ENCODE data around the gene GRB2. TPM values are rescaled to one million over a fixed set of nuclear protein-coding genes. Genes with fewer than 3 reads are reported as not detected.

GRB2 gene
- total RNA-seq, 1 donor from 2014 or later, result 65.7 TPM

- intact Hi-C loops (cut with DNase I), result no loop called here
- Histone ChIP-seq H3K27me3 (no peaks in the 10 kb centered on the region), H3K4me1 (peaks cover 8 to 59% of the 10 kb centered on the region in 2 donors), H3K9me3 (no peaks in the 10 kb centered on the region), H3K4me3 (no peak overlapping the region), H3K36me3 (no peaks in the 10 kb centered on the region), H3K27ac (no peak overlapping the region)
- TF ChIP-seq, protein P1, sequence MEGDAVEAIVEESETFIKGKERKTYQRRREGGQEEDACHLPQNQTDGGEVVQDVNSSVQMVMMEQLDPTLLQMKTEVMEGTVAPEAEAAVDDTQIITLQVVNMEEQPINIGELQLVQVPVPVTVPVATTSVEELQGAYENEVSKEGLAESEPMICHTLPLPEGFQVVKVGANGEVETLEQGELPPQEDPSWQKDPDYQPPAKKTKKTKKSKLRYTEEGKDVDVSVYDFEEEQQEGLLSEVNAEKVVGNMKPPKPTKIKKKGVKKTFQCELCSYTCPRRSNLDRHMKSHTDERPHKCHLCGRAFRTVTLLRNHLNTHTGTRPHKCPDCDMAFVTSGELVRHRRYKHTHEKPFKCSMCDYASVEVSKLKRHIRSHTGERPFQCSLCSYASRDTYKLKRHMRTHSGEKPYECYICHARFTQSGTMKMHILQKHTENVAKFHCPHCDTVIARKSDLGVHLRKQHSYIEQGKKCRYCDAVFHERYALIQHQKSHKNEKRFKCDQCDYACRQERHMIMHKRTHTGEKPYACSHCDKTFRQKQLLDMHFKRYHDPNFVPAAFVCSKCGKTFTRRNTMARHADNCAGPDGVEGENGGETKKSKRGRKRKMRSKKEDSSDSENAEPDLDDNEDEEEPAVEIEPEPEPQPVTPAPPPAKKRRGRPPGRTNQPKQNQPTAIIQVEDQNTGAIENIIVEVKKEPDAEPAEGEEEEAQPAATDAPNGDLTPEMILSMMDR (IDR thresholded peaks at IDR 0.05), result no peak
- no peak for DNase-seq (ENCODE audit: low spot score in 2 of 2)
Observed at GRCh38 chr17:75365009-75365930, 40.2 kb downstream of the GRB2 start.

GRCh38 chr17:75364078-75364477 is 41.4 kb downstream of the GRB2 start:
- no peak overlapping the region for H3K4me3 ChIP-seq

GRCh38 chr17:75361996-75362395 is 43.5 kb downstream of the GRB2 start:
- intact Hi-C loops (cut with DNase I), result loop anchor here (5.0 kb wide), 1 partner anchor 35 kb away; no protein-coding TSS in a partner anchor
- peaks cover 5 to 47% of the 10 kb centered on the region in 2 donors for H3K4me1 ChIP-seq
- TF ChIP-seq, protein P1 (IDR thresholded peaks at IDR 0.05), result no peak

More at GRCh38 chr17:75364078-75364477, 41.4 kb downstream of the GRB2 start:
- Histone ChIP-seq H3K36me3 (no peaks in the 10 kb centered on the region), H3K27me3 (no peaks in the 10 kb centered on the region), H3K27ac (no peak overlapping the region), H3K4me1 (peaks cover 5 to 49% of the 10 kb centered on the region in 2 donors), H3K9me3 (no peaks in the 10 kb centered on the region)
- intact Hi-C loops (cut with DNase I), result loop anchor here (5.0 kb wide), 1 partner anchor 33 kb away; no protein-coding TSS in a partner anchor
- DNase-seq (ENCODE audit: low spot score in 2 of 2), result no peak
- TF ChIP-seq, protein P1 (IDR thresholded peaks at IDR 0.05), result no peak

DNA sequence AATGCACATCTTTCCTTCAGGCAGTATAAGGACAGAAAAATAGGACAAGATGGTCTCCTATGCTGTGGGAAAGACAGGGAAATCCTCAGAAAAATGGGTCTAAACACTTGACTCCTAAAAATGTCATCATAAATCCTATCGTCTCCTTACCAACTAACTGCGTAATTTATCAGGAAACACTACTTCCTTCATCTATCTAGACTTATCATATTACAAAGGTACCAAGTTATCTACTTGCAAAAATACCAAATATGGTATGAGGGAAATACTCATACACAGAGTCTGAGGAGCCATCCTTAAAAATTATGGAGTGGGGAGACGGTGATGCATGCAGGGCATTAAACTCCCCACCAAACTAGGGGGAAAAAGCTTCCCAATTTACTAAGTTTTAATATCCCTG is 44.1 kb downstream of the GRB2 start:
- DNase-seq (ENCODE audit: low spot score in 2 of 2), result no peak
- Histone ChIP-seq H3K27ac (no peak overlapping the region), H3K36me3 (no peaks in the 10 kb centered on the region), H3K27me3 (no peaks in the 10 kb centered on the region), H3K4me3 (no peak overlapping the region), H3K9me3 (no peaks in the 10 kb centered on the region), H3K4me1 (peaks cover 5 to 43% of the 10 kb centered on the region in 2 donors)
- TF ChIP-seq, protein P1 (IDR thresholded peaks at IDR 0.05), result no peak
- intact Hi-C loops (cut with DNase I), result loop anchor here (5.0 kb wide), 1 partner anchor 36 kb away; no protein-coding TSS in a partner anchor

More at GRCh38 chr17:75361996-75362395, 43.5 kb downstream of the GRB2 start:
- DNase-seq (ENCODE audit: low spot score in 2 of 2), result no peak
- Histone ChIP-seq H3K9me3 (no peaks in the 10 kb centered on the region), H3K36me3 (no peaks in the 10 kb centered on the region), H3K27ac (no peak overlapping the region), H3K4me3 (no peak overlapping the region), H3K27me3 (no peaks in the 10 kb centered on the region)

GRCh38 chr17:75356260-75356937 is 49.1 kb downstream of the GRB2 start:
- H3K27ac ChIP-seq, result no peak overlapping the region

More at GRCh38 chr17:75356260-75356937, 49.1 kb downstream of the GRB2 start:
- Histone ChIP-seq H3K4me3 (no peak overlapping the region), H3K27me3 (no peaks in the 10 kb centered on the region), H3K9me3 (no peaks in the 10 kb centered on the region), H3K4me1 (peaks cover 0 to 6% of the 10 kb centered on the region in 2 donors), H3K36me3 (no peaks in the 10 kb centered on the region)
- TF ChIP-seq, protein P1 (IDR thresholded peaks at IDR 0.05), result no peak
- DNase-seq (ENCODE audit: low spot score in 2 of 2), result no peak
- intact Hi-C loops (cut with DNase I), result no loop called here

All from ascending aorta (tissue), 2 donors.